Stimulated activated CD8-positive, alpha-beta memory T cell treated with anti-CD3 and anti-CD28 coated beads, Interleukin-7, amount 100 ng/mL, for 4 hours (primary cell): Measurements from ENCODE around the gene CFAP46.
"Not testable (repeated sequence)": the region's sequence is repeated elsewhere in the genome, so short reads cannot be mapped to it uniquely, and the experiment has no call there.

Experiments used
- DNase-seq, 2 donors: peaks; one replicate each; pipeline ENCODE4 v3.0.0-alpha.2; 2020; ENCODE audit warnings: low read depth in 2 of 2

The CFAP46 gene

GRCh38 chr10:132774181-132774901, 168.0 kb downstream of the CFAP46 start:
- no peak for DNase-seq

GRCh38 chr10:132772816-132773215, 169.6 kb downstream of the CFAP46 start:
- DNase-seq = not testable (repeated sequence)

GRCh38 chr10:132770061-132771021, 172.0 kb downstream of the CFAP46 start:
- DNase-seq = no peak

- no peak for DNase-seq
These were observed 173.8 kb downstream of the CFAP46 start for GRCh38 chr10:132768346-132769248.

- no peak for DNase-seq
These were observed 176.1 kb downstream of the CFAP46 start for GRCh38 chr10:132766291-132766690.

- DNase-seq = no peak
These were observed 176.9 kb downstream of the CFAP46 start for GRCh38 chr10:132765435-132765834.

GRCh38 chr10:132764108-132764507, 178.3 kb downstream of the CFAP46 start:
- no peak for DNase-seq

- DNase-seq = no peak
These were observed 178.8 kb downstream of the CFAP46 start for GRCh38 chr10:132763545-132763944.

- DNase-seq = no peak
These were observed 180.1 kb downstream of the CFAP46 start for GRCh38 chr10:132762267-132762666.

- DNase-seq = no peak
These were observed 180.8 kb downstream of the CFAP46 start for GRCh38 chr10:132761395-132762060.

- DNase-seq = no peak
These were observed 183.5 kb downstream of the CFAP46 start for GRCh38 chr10:132758865-132759264.
